SK-N-MC (cell line): ENCODE measurements around the gene PCCA.

Source experiments
- EZH2 ChIP-seq: fragments of 200-600 bp; sonication (generic); IDR thresholded peaks from one replicate; pipeline ENCODE4 v1.6.1; 2017; ENCODE audit warnings: antibody characterized with exemption
- FOXP2 ChIP-seq: optimal IDR thresholded peaks from 2 replicates; pipeline ENCODE3; 2011; ENCODE audit warnings: mild to moderate bottlenecking, moderate library complexity; ENCODE audit not compliant: insufficient read depth; ENCODE audit errors: extremely low read length, control extremely low read depth

GRCh38 chr13:100440751-100441425 lies 352.0 kb downstream of the PCCA start:
- TF ChIP-seq FOXP2 (no peak), EZH2 (no peak)
